DMS79 treated with DMSO at 0.1 percent for 48 hours (cell line): Measurements from ENCODE around the gene C15orf62.
A peak's percentile ranks its signal among the peaks of the same experiment; 100 is the strongest.

Experiments used
- DNase-seq: peaks from one replicate; lab custom pipeline; 2025; lab: John Stamatoyannopoulos, UW

Gene C15orf62

DNA sequence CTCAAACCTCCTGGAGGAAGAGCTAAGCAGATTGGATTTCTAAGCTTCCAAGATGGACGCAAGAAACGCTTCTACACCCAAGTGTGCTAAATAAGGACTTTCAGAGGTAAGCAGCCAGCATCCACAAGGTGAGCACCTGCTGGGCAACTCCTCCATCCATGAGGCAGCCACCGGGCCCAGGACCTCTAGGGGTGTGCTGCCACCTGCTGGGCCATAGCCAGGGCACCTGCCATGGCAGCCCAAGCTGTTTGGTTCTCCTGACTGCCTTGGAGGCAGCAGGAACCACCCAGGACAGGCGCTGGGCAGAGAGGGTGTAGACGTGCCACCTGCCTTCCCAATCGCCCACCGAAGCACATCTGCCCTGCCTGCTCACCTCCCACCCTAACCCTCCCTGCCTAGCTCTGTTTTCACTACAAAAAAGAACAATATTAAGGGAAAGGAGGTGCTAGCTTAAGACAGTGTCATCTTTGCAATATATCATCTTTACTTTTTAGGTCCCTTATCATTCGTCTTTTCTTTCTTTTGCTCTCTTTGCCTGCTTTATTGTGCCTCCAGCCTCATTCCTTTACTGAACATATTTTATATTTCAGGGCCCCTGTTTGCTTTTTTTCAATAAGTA lies 12.9 kb downstream of the C15orf62 start:
- peak; percentile 66 for DNase-seq

GRCh38 chr15:40785164-40785563 lies 15.4 kb downstream of the C15orf62 start:
- no peak for DNase-seq

GRCh38 chr15:40785814-40786213 lies 16.0 kb downstream of the C15orf62 start:
- DNase-seq: no peak

DNA sequence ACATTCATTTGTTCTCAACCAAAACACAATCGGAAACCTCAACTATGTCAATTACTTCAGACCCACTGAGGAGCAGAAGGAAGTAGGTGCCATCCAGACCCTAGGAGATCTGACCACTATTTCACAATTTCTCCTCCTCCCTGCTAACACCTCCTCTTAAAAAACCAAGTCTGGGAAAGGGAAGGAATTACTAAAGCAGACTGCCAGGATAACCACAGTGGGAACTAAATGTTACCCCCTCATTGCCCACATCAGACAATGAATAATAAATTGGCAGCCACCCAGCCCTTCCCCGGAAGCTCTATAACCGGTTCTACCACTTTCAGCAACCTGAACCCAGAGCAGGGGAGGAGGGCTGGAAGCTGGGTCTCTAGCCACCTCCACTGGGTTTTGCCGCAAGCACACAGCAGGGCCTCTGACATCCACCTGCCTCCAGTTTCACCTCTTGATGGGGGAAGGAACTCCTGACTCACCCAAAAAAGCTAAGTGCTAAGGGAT lies 17.6 kb downstream of the C15orf62 start:
- peak; percentile 86 for DNase-seq

- DNase-seq: no peak
These were observed 18.2 kb downstream of the C15orf62 start for GRCh38 chr15:40787991-40788390.

GRCh38 chr15:40789119-40789518 lies 19.3 kb downstream of the C15orf62 start:
- no peak for DNase-seq

GRCh38 chr15:40789999-40790398 lies 20.2 kb downstream of the C15orf62 start:
- no peak for DNase-seq

- DNase-seq: no peak
These were observed 20.9 kb downstream of the C15orf62 start for GRCh38 chr15:40790718-40791117.

- no peak for DNase-seq
These were observed 22.6 kb downstream of the C15orf62 start for GRCh38 chr15:40792394-40792793.

DNA sequence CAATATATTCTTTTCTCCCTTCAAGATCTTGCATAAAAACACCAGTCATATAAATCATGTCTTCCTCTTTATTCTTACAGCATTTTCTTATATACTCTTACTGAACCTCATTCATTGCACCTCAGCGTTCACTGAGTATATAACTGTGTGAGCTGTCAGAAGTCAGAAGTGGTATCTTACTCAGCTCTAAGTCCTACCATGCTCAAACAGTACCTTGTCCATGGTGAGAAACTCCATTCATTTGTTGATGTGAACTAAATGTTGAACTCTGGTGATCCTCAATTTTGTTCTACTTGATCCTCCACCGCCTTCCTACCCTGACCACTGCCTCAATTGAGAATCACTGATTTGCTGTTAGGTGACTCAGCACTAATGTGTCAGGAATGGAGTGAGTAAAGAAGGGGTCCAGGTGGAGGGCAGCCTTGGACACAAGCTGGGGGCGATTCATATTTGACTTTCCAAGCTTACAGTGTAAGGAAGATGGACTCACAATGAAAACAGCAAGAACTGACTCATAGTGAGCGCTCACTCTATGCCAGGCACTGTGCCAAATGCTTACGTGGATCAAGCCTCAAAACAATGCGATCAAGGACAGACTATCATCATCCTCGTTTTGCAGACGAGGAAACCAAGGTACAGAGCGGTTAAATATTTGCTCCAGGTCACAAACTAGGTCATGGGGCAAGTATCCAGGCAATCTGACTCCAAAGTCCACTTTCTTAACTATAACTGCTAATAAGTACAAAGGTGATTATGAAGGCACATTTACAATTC lies 23.6 kb downstream of the C15orf62 start:
- DNase-seq: no peak

GRCh38 chr15:40796041-40796440 lies 26.3 kb downstream of the C15orf62 start:
- no peak for DNase-seq

DNA sequence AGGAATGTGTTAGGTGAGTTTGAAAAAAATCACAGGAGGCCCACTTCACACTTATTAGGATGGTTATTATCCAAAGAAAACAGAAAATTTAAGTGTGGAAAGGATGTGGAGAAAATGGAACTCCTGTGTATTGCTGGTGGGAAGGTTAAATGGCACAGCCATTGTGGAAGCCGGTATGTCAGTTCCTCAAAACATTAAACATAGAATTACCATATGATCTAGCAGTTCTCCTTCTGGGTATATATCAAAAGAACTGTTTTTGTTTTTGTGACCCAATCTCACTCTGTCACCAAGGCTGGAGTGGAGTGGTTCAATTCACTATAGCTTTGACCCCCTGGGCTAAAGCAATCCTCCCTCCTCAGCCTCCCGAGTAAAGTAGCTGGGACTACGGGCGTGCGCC lies 26.7 kb downstream of the C15orf62 start:
- DNase-seq: no peak

DNA sequence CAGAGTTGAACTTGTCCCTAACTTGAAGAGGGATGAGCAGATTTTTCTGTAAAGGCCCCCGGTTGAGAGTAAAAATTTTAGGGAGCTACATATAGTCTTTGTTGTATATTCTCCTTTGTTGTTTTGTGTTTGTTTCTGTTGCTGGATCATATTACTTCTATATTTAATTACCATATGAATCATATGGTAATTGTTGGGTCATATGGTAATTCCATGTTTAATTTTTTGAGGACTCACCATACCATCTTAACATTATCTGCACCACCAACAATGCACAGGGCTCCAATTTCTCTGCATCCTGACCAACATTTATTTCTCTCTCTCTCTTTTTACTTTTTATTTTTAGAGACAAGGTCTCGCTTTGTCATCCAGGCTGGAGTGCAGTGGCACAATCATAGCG lies 29.7 kb downstream of the C15orf62 start:
- no peak for DNase-seq

DNA sequence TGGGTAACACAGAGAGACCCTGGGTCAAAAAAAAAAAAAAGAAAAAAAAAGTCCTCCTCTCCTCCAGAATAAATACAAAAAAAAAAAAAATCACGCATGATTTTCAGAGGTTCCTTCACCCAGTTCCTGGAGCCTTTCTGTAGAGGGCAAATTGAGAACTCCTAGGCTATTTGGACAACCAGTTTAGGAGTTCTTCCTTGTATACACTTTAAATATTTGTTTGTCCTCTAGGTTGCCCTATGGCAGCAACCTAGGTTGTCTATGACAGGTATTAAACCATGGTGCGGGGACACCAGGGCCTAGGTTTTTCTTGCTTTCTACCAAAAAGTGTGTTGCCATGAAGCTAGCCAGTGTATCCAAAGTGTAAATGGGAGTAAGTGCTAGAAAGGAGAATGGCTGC lies 33.3 kb downstream of the C15orf62 start:
- DNase-seq: no peak

DNA sequence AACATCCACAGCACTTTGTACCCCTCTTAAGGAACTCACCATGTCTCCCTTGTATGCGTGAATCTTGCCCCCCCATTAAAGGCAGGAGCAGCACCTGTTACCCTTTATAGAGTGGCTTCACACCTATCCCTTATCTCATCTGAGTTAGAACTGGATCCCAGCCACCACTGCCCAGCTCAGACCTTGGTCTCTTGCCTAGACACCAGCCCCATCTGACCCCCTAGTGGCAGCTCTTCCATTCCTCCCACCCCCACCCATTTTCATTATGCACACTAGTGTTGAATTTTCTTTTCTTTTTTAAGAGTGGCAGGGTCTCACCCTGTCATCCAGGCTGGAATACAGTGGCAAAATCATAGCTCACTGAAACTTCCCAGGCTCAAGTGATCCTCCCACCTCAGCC lies 33.9 kb downstream of the C15orf62 start:
- DNase-seq: no peak

DNA sequence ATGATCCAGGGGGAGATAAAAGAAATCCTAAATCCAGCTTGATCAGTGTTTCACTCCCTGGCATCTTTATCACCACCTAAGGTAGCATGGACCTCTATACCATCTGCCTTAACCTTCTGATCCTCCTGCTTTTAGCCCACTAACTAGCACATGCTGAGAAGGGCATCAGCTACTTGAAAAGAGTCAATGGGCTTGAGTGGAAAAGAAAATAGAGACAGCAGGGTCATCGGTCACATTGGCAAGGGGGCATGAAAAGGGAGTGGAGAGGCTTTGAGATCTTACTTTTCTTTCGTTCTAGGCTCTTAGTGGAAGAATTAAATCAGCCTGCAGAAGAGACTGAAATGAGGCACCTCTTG lies 36.9 kb downstream of the C15orf62 start:
- DNase-seq: no peak

DNA sequence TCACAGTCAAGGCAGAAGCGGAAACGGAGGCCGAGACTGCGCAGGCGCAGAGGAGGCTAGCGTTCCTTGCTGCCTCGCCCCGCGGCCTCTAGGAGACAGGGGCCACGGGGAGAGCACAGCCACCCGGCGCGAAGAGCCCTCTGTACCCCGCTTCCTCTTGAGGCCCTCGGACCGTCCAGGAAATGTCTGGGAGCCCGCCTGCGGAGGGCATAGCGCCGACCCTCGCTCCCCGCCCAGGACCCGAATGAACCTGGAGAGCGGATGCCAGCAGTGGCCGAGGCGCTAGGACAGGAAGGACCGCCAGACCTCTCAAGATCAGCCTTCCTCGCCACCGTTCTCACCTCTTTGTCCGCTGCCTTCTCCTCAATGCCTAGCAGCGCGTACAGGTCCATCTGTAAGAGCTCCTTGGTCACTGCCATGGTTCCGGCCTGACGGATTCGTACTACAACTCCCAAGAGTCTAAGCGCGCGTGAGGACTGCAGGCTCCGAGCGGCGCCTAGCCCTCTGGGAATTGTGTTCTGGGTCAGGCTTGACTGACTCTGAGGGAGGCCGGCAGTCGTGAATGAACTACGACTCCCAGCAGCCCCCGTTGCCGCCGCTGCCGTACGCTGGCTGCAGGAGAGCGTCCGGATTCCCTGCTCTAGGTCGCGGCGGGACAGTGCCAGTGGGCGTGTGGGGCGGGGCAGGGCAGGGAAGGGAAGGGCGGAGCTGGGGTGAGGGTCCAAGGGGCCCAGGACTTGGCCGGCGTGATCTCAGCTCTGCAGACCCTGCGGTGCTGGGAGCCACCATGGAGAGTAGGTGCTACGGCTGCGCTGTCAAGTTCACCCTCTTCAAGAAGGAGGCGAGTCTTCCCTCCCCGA lies 37.5 kb downstream of the C15orf62 start, which contains the start of the genes DNAJC17 and ZFYVE19:
Gene DNAJC17 (minus strand): TSS at position 446 of the 860 bp plus-strand sequence. CDS start 27 bp downstream, at position 419.
Gene ZFYVE19 (plus strand): TSS at position 62 of the 860 bp plus-strand sequence. CDS start 501 bp downstream, at position 563.
- DNase-seq: peak; percentile 82

GRCh38 chr15:40807888-40808461 lies 38.2 kb downstream of the C15orf62 start:
- no peak for DNase-seq

DNA sequence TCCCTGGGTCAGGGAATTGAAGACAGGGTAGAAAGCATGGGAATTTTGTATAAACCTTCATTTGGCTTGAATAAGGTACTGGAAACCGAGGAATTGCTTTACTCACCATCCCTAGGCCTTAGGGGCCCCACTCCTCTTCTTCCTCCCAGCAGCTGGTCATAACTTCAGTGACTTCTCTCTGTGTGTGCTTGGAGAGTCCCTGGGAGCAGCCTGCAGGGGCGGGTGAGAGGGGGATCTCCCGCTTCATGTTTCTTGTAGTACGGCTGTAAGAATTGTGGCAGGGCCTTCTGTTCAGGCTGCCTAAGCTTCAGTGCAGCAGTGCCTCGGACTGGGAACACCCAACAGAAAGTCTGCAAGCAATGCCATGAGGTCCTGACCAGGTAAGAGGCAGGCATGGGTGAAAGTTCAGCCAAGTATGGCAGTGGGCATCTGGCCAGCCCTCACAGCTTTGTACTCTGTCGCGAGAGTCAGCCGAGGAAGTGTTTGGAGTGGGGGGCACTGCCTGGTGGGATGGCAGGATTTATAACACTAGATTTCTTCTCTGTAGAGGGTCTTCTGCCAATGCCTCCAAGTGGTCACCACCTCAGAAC lies 39.2 kb downstream of the C15orf62 start:
- no peak for DNase-seq

- no peak for DNase-seq
These were observed 43.1 kb downstream of the C15orf62 start for GRCh38 chr15:40812721-40813425.
